HG03064 (cell line): Measurements from ENCODE around the gene HSD11B2.

Experiments
- ATAC-seq: cut with Tn5 transposase; IDR thresholded peaks from one replicate; pipeline ENCODE4 v1.9.1; 2021; ENCODE audit warnings: low read depth; ENCODE audit not compliant: unreplicated experiment

The HSD11B2 gene

GRCh38 chr16:67396159-67397035, 34.5 kb upstream of the HSD11B2 start:
- ATAC-seq = no peak

DNA sequence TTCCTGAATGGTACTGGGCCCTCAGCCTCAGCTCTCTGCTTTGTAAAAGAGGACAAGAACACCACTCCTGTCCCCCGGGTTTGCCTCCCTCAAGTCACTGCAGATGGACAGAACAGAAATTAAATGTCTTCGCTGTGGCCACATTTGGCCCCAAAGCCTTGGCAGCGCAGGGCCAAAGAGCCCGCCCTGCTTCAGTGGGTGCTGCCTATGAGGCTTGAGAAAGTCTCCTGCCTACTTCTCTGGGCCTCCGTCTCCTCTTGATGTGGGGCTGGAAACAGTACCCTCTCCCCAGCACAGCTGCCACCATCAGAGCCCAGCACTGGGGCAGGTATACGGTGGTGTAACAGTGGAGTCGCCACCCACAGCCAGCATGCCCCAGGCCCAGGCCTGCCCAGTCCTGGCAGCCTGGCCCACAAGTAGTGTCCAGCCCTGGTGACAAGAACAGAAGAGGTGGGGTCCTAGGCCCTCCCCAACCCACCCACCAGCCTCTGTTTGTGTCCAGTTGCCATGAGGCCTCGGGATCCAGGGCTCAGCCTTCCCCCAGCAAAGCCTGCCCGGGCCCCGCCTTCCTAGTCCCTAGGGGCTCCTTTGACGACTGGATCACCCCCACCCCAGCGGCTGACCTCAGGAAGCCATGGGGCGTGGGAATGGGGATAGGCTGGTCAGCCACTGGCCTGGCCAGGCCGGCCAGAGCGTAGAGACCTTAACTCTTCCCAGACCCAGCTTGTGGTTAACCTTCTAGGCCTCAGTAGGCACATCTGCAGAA, 33.7 kb upstream of the HSD11B2 start:
- ATAC-seq = no peak

- ATAC-seq = no peak
Measured at GRCh38 chr16:67397812-67398545, 32.9 kb upstream of the HSD11B2 start.

- no peak for ATAC-seq
Measured at GRCh38 chr16:67398546-67399217, 32.2 kb upstream of the HSD11B2 start.

DNA sequence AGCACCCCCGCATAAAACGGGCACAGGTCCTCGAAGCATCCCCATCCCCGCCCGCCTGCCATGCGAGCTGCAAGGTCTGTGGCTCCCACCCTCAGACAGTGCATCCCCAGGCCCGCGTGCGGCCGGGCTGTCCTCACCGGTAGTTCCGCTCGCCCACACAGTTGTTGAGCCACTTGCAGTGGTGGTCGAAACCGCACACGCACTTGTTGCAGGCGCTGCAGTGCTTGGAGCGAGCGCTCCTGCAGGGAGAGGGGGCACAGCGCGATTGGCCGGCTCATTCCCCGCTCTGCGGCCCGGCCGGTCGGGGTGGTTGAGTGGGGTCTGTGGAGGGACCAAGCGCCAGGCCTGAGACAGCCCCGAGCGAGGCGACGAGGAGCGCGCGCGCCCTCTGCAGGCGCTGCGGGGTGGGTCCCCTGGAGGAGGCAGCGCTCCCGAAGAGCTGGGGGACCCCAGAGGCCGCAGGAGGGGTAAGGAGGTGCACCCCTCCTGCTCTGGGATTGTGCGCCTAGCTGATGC, 31.6 kb upstream of the HSD11B2 start:
- no peak for ATAC-seq

DNA sequence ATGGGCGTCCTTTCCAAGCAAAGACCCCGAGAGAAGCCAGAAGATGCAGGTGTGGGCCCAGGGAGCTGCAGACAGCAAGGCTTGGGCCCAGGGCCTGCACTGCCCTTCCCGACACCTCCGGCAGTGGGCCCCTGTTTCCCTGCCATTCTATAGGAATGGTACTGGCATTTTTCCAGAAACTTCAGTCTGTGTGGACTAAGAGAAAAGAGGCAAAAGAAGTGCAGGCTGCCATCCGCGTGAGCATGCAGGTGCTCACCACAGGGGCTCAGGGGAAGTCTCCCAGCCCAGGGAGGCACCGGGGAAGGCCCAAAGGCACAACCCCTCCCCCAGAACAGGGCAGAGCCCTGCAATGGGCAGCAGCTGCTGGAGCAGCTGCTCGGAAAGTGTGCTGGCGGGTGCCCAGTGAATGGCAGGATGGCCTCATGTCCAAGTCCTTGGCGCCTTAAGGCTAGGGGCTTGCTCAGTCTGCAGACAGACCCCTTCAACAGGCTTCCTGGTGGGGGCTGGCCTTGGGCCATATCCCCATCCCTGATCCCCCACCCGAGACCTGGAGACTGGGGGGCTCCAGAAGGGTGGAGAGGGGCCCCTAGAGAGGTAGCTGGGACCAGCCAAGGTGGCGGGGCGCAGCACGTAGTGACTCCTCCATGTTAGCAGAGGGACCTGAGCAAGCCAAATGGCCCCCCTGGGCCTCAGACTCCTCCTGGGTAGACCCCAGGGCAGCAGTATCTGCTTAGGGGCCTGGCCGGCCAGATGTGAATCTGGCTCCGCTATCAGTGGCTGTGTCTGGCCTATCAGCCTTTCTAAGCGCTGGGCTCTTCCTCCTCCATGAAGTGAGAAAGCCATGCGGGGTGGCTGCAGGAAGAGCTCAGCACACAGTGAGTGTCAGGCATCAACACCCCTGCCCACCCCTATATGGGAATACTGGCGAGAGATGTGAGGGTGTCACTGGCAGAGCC, 30.9 kb upstream of the HSD11B2 start:
- ATAC-seq = no peak

DNA sequence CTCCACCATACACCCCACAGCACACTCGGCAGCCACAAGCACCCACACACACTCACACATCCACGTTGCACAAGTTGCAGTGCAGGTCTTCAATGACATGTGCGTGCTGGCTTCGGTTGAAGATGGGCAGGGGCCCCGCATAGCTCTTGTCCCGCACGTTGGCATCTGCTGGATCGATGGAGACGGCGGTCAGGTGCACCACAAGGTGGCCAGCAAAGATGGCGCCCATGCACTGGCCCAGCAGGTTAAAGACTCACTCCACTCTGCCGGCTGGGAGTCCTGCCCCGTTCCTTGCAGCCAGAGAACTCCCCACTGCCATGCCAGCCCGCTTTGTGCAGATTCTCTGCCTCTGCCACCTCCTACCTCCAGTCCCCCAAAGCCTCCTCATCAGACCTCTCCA, 30.0 kb upstream of the HSD11B2 start:
- no peak for ATAC-seq

DNA sequence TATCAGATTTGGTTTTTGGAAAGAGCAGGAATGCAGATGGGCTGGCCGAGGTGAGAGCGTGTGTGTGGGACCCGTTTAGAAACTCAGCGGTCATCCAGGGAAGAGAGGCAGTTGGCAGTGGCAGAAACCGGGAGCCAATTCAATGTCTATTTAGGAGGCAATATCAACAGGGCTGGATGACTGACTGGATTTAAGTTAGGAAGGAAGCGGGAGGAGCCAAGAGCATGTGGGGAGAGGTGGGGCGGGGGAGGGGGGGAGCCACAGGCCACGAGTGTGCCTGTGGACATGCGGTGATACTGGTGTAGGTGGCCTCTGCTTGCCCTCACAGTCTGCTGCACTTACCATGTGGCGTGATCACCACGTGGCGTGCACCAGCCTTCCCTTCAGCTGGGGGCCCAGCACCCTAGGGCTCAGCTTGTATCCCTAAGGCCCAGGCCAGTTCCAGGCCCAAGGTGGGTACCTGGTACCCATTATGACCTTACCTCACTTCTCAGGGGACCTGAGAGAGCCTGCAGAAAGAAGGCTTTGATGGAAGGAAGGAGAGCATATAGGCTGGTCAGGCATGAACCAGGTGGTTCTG, 26.9 kb upstream of the HSD11B2 start:
- ATAC-seq = no peak

GRCh38 chr16:67404740-67405226, 26.1 kb upstream of the HSD11B2 start:
- no peak for ATAC-seq

DNA sequence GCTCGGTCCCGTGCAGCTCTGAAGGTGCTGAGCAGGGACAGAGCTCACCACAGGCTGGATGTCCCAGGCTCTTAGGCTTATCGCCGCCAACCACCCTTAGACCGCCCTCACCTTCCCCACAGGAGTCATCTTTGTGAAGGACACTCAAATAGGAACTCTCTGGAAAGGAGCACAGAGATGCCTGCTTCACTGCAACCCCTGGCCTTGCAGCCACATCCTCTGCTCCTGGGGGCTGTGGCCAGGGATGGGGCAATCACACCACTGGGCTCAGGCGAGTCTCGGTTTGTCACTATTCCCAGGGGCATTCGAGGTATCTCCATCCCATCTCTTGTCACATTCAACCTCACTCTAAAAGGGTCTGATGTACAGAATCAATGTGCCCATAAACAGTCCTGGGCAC, 25.6 kb upstream of the HSD11B2 start:
- no peak for ATAC-seq

DNA sequence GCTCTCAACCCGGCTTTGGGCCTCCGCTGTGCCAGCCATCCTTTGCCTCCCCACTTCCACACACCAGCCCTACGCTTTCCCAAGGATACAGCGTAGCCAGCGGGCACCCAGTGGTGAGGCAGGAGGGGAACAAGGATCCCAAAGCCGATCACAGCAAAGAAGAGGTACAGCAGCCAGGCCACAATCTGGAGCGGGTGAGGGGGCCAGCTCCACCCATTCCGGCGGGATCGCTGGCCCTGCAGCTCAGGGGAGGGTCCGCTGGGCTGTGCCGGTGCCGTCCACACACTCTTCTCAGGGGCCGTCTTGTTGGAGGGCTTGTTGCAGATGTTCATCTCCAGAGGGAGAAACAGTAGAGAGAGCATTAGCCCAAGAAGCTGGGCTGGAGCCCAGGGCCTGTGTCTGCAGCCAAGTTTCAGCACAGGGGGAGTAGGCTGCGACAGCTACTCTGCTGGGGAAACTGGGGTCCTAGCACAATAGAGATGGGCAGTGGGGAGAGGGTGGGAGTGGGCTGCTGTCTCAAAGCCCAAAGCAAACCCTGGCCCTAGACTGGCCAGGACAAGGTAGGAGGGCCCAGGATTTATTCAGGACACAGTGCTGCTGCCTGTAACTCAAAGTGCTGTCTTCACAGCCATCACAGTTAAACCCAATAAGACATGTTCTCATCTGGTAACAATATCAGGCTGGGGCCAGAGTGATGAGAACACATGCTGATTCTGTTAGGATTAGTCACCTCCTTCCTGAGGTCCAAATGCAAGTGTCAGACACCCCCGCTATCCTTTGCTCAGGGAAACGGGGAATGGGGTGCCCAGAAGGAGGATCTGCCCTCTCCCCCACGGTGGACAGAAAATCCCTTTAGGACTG, 24.6 kb upstream of the HSD11B2 start:
- ATAC-seq = no peak

- ATAC-seq = no peak
Measured at GRCh38 chr16:67407176-67407787, 23.6 kb upstream of the HSD11B2 start.

DNA sequence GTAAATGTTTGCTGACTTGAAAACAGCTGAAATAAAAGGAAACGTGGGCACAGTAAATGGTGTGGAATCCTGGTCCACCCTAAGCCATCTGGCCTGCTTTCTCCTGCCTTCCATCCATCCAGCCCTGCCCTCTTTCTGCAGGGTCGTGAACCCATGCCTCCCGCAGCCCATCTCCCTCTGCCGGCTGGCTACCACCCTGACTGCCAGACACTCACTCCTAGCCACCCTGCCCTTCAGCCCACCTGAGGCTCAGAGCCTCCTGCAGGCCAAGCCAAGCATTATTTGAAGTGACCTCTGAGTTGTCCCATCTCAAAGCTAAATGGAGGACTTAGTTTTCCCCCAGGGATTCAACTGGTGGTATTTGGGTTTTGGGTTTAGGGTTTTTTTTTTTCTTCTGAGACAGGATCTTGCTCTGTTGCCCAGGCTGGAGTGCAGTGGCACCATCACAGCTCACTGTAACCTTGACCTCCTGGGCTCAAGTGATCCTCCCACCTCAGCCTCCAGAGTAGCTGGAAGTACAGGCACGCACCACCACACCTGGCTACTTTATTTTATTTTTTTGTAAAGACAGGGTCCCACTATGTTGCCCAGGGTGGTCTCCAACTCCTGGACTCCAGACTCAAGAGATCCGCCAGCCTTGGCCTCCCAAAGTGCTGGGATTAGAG, 23.0 kb upstream of the HSD11B2 start:
- ATAC-seq = no peak

DNA sequence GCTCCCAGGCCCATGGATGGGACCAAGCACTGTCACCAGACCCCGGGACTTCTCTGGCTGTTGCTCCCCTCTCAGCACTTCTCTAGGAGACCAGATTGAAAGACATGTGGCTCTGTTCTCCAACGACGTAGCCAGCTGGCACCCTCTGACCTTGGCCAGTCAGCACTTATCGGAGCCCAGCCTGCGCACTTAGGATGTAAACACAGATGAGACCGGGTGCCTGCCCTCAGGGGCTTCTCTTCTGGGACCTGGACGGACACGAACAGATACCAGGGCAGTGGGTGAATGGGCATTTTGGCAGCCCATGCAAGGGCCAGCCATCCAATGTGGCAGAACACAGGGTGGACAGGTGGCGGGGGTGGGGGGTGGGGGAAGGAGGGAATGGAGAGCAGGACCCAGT, 21.3 kb upstream of the HSD11B2 start:
- ATAC-seq = no peak

DNA sequence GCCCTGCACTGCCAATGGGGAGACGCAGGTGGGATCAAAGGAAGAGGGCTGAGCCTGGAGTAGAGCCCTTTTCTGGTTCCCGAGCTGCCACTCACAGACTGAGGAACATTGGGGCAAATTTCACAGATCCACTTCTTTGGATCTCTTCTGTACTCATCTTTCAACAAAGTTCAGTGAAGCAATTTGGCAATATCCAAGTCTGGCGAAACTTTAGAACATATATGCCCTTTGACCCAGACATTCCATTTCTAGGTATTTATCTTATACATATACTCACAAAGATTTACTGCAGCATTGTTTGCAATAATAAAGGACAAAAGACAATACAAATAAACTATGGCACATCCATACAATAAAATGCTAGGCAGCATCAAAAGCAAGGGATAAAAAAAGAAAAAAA, 19.6 kb upstream of the HSD11B2 start:
- no peak for ATAC-seq

DNA sequence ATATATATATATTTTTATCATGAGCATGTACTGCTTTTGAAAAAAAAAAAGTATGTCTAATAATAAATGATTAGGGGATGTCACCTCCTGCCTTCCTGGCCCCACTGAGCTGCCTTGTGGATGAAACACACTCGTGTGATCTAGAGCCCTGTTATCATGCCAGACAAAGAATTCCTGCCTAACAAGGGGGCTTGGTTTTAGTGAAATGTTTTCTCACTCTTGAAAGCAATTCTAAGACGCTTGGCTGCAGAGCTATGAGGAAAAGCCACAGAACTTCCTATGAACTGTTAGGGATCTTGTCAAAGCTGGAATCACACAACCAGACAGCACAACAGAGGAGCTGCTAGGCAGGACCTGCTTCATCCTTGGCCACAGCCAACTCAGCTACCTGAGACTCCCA, 18.6 kb upstream of the HSD11B2 start:
- no peak for ATAC-seq
